GM12892 (cell line): ENCODE measurements around the gene DUS4L.

Source experiments
- POLR2A ChIP-seq: IDR thresholded peaks from 2 replicates; pipeline ENCODE4 v1.6.1; 2011; ENCODE audit warnings: low read depth, low read length, control low read depth
- TAF1 ChIP-seq: IDR thresholded peaks from 2 replicates; pipeline ENCODE4 v1.6.1; 2011; ENCODE audit warnings: low read depth, mild to moderate bottlenecking, control low read depth, low read length, borderline replicate concordance

DNA sequence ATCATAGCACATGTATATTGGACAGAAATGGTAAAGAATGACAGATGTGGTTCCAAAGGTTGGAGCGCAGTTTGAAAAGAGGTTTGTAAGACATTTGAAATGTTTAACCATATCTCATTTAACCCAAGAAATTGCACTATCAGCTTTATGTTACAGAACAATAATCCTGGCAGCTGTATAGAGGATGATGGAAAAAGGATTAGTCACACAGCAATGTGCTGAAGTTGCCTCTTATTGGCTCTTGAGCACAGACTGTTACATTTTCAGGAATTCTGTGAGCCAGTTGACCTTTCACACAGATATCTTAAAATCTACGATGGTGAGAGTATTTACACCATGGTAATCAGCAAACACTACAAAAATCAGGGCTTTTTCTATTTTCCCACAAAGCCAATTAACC lies 3.9 kb upstream of the DUS4L start:
- TF ChIP-seq TAF1 = no peak
- no peak for TF ChIP-seq POLR2A
